Measurements from ENCODE around the gene SGIP1. TPM values are rescaled to one million over a fixed set of nuclear protein-coding genes. Genes with fewer than 3 reads are reported as not detected.

SGIP1 gene
- total and polyA plus RNA-seq, 2 experiments from 2014 or later, result 4.0 to 7.7 TPM

- in situ Hi-C loops (cut with MboI), result no loop called here
- WGBS, 2 experiments (ENCODE audit: low coverage in 1 of 2, low lambda C conversion rate in 2 of 2, missing lambda C conversion rate in 2 of 2), result 88 to 93% methylated on average over 2 of the region's 2 CpGs
Measured at GRCh38 chr1:66773227-66773626, 239.3 kb downstream of the SGIP1 start.

GRCh38 chr1:66774438-66774837 lies 240.5 kb downstream of the SGIP1 start:
- Histone ChIP-seq H3K36me3 (ENCODE audit: low read depth) (no peaks in the 10 kb centered on the region), H3K9ac (no peak overlapping the region), H3K9me3 (ENCODE audit: low read depth) (no peaks in the 10 kb centered on the region), H3K4me3 (no peak overlapping the region), H3F3A (ENCODE audit: insufficient read depth) (no peaks in the 10 kb centered on the region), H3K9me2 (ENCODE audit: insufficient read depth) (no peaks in the 10 kb centered on the region), H3K79me2 (ENCODE audit: insufficient read depth) (no peaks in the 10 kb centered on the region), H3K4me2 (ENCODE audit: unreplicated experiment) (no peak overlapping the region), H3K27ac (no peak overlapping the region), H2AFZ (no peak overlapping the region), H4K20me1 (ENCODE audit: insufficient read depth) (no peaks in the 10 kb centered on the region), H3K4me1 (ENCODE audit: insufficient read depth) (peaks cover 10% of the 10 kb centered on the region), H3K27me3 (replicated peaks; ENCODE audit: insufficient read depth) (no peaks in the 10 kb centered on the region)
- no peak for DNase-seq
- TF ChIP-seq EZH2phosphoT487 (IDR thresholded peaks at IDR 0.05; ENCODE audit: insufficient read depth, low read depth) (no peak), EZH2 (IDR thresholded peaks at IDR 0.05; ENCODE audit: insufficient read depth, poor library complexity, severe bottlenecking) (no peak)
- WGBS, 2 experiments (ENCODE audit: low coverage in 1 of 2, low lambda C conversion rate in 2 of 2, missing lambda C conversion rate in 2 of 2), result 32 to 50% methylated on average over 2 of the region's 2 CpGs
- in situ Hi-C loops (cut with MboI), result no loop called here

More at GRCh38 chr1:66773227-66773626, 239.3 kb downstream of the SGIP1 start:
- Histone ChIP-seq H4K20me1 (ENCODE audit: insufficient read depth) (no peaks in the 10 kb centered on the region), H3K9me2 (ENCODE audit: insufficient read depth) (no peaks in the 10 kb centered on the region), H2AFZ (no peak overlapping the region), H3F3A (ENCODE audit: insufficient read depth) (no peaks in the 10 kb centered on the region), H3K4me1 (ENCODE audit: insufficient read depth) (peaks cover 1% of the 10 kb centered on the region), H3K9ac (no peak overlapping the region), H3K36me3 (ENCODE audit: low read depth) (no peaks in the 10 kb centered on the region), H3K4me2 (ENCODE audit: unreplicated experiment) (no peak overlapping the region), H3K9me3 (ENCODE audit: low read depth) (no peaks in the 10 kb centered on the region), H3K27ac (no peak overlapping the region), H3K27me3 (replicated peaks; ENCODE audit: insufficient read depth) (no peaks in the 10 kb centered on the region), H3K79me2 (ENCODE audit: insufficient read depth) (no peaks in the 10 kb centered on the region), H3K4me3 (no peak overlapping the region)
- no peak for TF ChIP-seq EZH2phosphoT487 (IDR thresholded peaks at IDR 0.05; ENCODE audit: insufficient read depth, low read depth)
- TF ChIP-seq EZH2 (IDR thresholded peaks at IDR 0.05; ENCODE audit: insufficient read depth, poor library complexity, severe bottlenecking), result no peak
- DNase-seq, result no peak

- Histone ChIP-seq H3F3A (ENCODE audit: insufficient read depth) (no peaks in the 10 kb centered on the region), H2AFZ (no peak overlapping the region), H4K20me1 (ENCODE audit: insufficient read depth) (no peaks in the 10 kb centered on the region), H3K79me2 (ENCODE audit: insufficient read depth) (no peaks in the 10 kb centered on the region), H3K9me3 (ENCODE audit: low read depth) (no peaks in the 10 kb centered on the region), H3K36me3 (ENCODE audit: low read depth) (no peaks in the 10 kb centered on the region), H3K4me3 (no peak overlapping the region), H3K9ac (no peak overlapping the region), H3K27ac (no peak overlapping the region), H3K4me2 (ENCODE audit: unreplicated experiment) (no peak overlapping the region), H3K4me1 (ENCODE audit: insufficient read depth) (peaks cover 10% of the 10 kb centered on the region), H3K9me2 (ENCODE audit: insufficient read depth) (no peaks in the 10 kb centered on the region), H3K27me3 (replicated peaks; ENCODE audit: insufficient read depth) (no peaks in the 10 kb centered on the region)
- in situ Hi-C loops (cut with MboI), result no loop called here
- 94 to 98% methylated on average over 3 of the region's 3 CpGs for WGBS, 2 experiments (ENCODE audit: low coverage in 1 of 2, low lambda C conversion rate in 2 of 2, missing lambda C conversion rate in 2 of 2)
- TF ChIP-seq EZH2phosphoT487 (IDR thresholded peaks at IDR 0.05; ENCODE audit: insufficient read depth, low read depth) (no peak), EZH2 (IDR thresholded peaks at IDR 0.05; ENCODE audit: insufficient read depth, poor library complexity, severe bottlenecking) (no peak)
- no peak for DNase-seq
Measured at GRCh38 chr1:66775646-66776045, 241.7 kb downstream of the SGIP1 start.

- no peak overlapping the region for H3K9ac ChIP-seq
- H4K20me1 ChIP-seq (ENCODE audit: insufficient read depth), result no peaks in the 10 kb centered on the region
- peaks cover 10% of the 10 kb centered on the region for H3K4me1 ChIP-seq (ENCODE audit: insufficient read depth)
- TF ChIP-seq EZH2phosphoT487 (IDR thresholded peaks at IDR 0.05; ENCODE audit: insufficient read depth, low read depth), result no peak
- TF ChIP-seq EZH2 (IDR thresholded peaks at IDR 0.05; ENCODE audit: insufficient read depth, poor library complexity, severe bottlenecking), result no peak
- DNase-seq, result no peak
- no peak overlapping the region for H3K27ac ChIP-seq
- H3K36me3 ChIP-seq (ENCODE audit: low read depth), result no peaks in the 10 kb centered on the region
- H3K27me3 ChIP-seq (replicated peaks; ENCODE audit: insufficient read depth), result no peaks in the 10 kb centered on the region
- no peak overlapping the region for H3K4me3 ChIP-seq
- peak overlapping the region; percentile 90 for H2AFZ ChIP-seq
- H3K9me3 ChIP-seq (ENCODE audit: low read depth), result no peaks in the 10 kb centered on the region
- 35 to 47% methylated on average over 3 of the region's 3 CpGs for WGBS, 2 experiments (ENCODE audit: low coverage in 1 of 2, low lambda C conversion rate in 2 of 2, missing lambda C conversion rate in 2 of 2)
- peak overlapping the region; percentile 79 for H3K4me2 ChIP-seq (ENCODE audit: unreplicated experiment)
- H3F3A ChIP-seq (ENCODE audit: insufficient read depth), result no peaks in the 10 kb centered on the region
- no peaks in the 10 kb centered on the region for H3K9me2 ChIP-seq (ENCODE audit: insufficient read depth)
- H3K79me2 ChIP-seq (ENCODE audit: insufficient read depth), result no peaks in the 10 kb centered on the region
- in situ Hi-C loops (cut with MboI), result no loop called here
Measured at GRCh38 chr1:66777831-66778230, 243.9 kb downstream of the SGIP1 start.

GRCh38 chr1:66778266-66778665 lies 244.3 kb downstream of the SGIP1 start:
- Histone ChIP-seq H3K4me3 (peak overlapping the region; percentile 71), H3K4me2 (ENCODE audit: unreplicated experiment) (peak overlapping the region; percentile 79), H3K4me1 (ENCODE audit: insufficient read depth) (peaks cover 10% of the 10 kb centered on the region), H3K36me3 (ENCODE audit: low read depth) (no peaks in the 10 kb centered on the region), H3F3A (ENCODE audit: insufficient read depth) (no peaks in the 10 kb centered on the region), H3K9me3 (ENCODE audit: low read depth) (no peaks in the 10 kb centered on the region), H4K20me1 (ENCODE audit: insufficient read depth) (no peaks in the 10 kb centered on the region), H2AFZ (peak overlapping the region; percentile 90), H3K27me3 (replicated peaks; ENCODE audit: insufficient read depth) (no peaks in the 10 kb centered on the region), H3K79me2 (ENCODE audit: insufficient read depth) (no peaks in the 10 kb centered on the region), H3K9ac (no peak overlapping the region), H3K27ac (no peak overlapping the region), H3K9me2 (ENCODE audit: insufficient read depth) (no peaks in the 10 kb centered on the region)
- 9 to 15% methylated on average over 4 of the region's 4 CpGs for WGBS, 2 experiments (ENCODE audit: low coverage in 1 of 2, low lambda C conversion rate in 2 of 2, missing lambda C conversion rate in 2 of 2)
- TF ChIP-seq EZH2 (IDR thresholded peaks at IDR 0.05; ENCODE audit: insufficient read depth, poor library complexity, severe bottlenecking) (no peak), EZH2phosphoT487 (IDR thresholded peaks at IDR 0.05; ENCODE audit: insufficient read depth, low read depth) (no peak)
- peak; percentile 7 for DNase-seq
- in situ Hi-C loops (cut with MboI), result no loop called here
